HG02610 (cell line): ENCODE results near the gene ANO4.
A peak's percentile ranks its signal among the peaks of the same experiment; 100 is the strongest.
"Not testable (repeated sequence)": the region's sequence is repeated elsewhere in the genome, so short reads cannot be mapped to it uniquely, and the experiment has no call there.

Experiments
- ATAC-seq: cut with Tn5 transposase; IDR thresholded peaks from one replicate; pipeline ENCODE4 v1.9.1; 2021; ENCODE audit warnings: mild to moderate bottlenecking, moderate library complexity; ENCODE audit not compliant: unreplicated experiment

Gene ANO4

DNA sequence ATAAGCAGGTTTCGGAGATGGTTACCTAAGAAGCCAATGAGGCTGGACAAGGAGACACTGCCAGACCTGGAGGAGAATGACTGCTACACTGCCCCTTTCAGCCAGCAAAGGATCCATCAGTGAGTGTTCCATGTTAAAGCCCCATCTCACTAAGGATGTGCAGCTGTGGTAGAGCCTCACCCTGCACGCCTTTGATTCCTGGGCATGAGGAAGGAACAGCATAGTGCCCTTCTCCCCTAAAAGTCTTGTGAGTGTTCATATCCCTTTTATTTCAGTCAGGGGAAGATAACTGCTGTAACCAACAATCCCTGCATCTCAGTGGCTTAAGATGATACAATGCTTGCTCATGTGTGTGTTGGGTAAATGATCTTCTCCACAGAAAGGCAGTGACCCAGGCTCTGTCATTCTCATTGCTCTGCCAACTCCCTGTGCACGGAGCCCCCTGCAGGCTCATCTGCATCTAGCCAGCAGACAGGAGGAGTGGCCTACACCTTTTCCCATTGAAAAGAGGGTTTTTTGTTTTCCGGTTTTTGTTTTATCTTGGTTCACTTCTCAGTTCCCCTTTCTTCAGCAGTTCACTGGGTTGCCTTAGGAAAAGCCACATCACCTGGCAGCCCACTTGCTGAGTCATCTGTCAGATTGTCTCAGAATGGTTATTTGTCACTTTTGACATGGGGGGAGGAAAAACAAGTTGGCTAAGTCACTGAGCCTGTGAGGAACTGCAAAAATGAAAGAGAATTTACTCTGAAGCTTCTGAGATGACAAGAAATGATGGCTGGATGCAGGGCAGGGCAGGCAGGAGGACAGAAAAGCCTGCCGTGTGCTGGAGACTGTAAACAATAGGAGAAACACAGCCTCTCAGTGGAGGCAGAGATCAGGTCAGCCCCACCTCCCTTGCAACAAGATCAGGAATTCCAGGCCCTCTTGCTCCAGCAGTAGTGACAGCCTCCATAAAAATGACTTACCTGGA, 193.3 kb downstream of the ANO4 start:
- peak; percentile 97 for ATAC-seq

DNA sequence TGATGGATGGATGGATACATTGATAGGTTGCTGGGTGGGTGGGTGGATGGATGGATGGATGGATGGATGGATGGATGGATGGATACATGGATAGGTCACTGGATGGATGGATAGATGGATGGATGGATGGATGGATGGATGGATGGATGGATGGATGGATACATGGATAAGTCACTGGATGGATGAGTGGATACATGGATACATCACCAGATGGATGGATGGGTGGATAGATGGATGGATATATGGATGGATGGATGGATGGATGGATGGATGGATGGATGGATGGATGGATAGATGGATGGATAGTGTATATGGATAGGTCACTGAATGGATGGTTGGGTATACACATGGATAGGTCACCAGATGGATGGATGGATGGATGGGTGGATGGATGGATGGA, 194.9 kb downstream of the ANO4 start:
- ATAC-seq = not testable (repeated sequence)

DNA sequence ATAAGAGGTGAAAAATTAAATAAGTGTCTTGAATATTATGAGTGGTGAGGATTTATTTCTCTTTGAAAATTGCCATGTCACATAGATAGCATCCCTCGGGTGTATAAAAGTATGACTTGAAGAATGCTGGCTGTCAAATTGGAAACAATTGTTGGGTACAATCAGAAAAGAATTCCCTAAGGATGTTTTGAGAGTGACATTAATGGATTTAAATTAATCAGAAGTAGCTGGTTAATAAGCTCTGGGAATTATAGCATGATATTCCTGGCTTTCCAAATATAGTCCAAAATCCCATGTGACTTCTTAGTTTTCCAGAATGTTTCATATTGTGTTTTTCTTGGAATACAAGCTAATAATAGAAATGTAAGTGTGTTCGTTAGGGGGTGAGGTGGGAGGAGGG, 196.5 kb downstream of the ANO4 start:
- ATAC-seq = no peak

DNA sequence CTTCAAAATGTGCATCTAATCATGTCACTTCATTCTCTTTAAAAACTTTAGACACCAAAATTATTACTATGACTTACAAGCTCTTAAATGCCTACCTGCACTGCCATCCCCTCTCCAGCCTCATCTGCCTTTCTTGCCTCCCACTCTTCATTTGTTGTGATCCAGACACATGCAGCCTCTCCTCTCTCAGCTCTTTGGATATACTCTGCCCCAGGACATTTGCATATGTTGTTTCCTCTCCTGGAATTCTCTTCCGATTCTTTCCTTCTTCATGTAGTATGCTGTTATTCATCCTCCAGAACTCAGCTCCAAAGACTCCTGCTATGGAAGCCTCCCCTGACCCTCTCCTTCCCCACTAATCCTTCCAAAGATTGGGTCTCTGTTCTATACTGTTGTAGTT, 197.6 kb downstream of the ANO4 start:
- no peak for ATAC-seq

DNA sequence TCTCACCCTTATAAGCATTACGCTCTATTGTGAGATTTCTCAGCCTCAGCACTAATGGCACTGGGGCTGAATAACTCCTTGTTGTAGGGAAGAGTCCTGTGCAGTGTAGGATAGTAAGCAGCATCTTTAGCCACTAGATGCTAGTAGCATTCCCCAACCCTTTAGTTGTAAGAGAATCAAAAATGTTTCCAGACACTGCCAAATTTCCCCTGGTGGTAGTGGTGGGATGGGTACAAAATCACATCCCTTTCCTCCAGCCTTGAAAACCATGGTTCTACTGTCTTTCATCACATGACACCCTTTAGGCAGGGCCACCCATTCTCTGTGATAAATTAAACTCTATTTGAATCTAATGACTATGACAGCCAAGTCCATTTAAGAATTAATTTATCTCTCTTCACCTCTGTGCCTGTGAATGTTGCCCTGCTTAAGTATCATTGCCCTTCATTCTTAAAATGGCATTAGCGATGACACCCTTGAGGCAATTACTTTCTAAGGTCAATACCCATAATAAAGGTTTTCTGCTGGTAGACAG, 199.4 kb downstream of the ANO4 start:
- no peak for ATAC-seq

DNA sequence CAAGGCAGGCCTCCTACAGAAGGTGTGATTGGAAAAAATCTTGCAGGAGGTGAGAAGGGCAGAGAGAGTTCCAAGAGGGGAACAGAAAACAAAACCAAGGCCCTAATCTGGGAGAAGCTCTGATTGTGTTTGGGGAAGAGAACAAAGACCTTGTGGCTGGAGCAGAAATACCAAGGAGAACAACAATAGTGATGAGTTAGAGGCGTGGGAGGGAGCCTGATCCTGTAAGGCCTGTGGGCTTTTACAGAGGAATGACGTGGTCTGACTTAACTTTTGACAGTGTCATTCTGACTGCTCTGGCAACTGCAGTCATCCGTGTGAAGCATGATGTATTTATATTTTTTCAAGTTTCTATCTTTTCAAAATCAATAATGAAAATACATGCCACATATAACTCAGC, 200.6 kb downstream of the ANO4 start:
- peak; percentile 86 for ATAC-seq

DNA sequence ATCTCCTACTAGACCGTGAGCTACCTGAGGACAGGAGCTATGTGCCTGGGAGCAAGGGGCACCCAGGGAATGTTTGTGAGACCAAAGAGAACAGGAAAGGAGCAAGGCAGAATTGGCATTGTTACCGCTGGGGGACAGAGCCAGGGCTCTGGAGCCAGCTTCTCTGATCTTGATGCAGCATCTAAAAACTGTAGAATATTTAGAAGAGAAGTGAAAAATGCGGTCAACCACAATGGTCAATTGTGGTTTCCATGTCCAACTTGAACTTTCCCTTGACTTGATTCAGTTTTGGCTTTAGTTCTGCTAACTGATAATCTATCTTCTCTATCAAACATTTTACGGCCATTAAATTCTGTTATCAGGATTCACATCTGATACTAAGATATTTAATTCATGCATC, 201.2 kb downstream of the ANO4 start:
- ATAC-seq = peak; percentile 62

DNA sequence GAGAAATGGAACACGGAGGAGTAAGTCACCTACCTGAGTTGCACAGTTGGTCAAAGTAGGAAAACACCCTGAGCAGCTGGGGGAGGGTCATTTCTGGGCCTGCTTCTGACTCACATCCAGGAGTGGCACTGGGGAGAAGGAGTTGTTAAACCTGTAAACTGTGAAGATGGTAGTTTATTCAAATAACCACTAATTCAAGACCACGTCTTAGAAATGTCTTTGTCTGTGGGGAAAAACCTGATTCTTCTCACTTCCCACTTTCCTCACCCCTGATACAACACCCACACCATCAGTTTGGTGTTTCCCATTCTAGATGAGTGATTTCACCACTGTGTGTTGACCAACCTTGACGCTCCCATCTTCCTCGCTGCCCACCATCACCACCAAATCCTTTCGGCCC, 207.1 kb downstream of the ANO4 start:
- ATAC-seq = peak; percentile 95

DNA sequence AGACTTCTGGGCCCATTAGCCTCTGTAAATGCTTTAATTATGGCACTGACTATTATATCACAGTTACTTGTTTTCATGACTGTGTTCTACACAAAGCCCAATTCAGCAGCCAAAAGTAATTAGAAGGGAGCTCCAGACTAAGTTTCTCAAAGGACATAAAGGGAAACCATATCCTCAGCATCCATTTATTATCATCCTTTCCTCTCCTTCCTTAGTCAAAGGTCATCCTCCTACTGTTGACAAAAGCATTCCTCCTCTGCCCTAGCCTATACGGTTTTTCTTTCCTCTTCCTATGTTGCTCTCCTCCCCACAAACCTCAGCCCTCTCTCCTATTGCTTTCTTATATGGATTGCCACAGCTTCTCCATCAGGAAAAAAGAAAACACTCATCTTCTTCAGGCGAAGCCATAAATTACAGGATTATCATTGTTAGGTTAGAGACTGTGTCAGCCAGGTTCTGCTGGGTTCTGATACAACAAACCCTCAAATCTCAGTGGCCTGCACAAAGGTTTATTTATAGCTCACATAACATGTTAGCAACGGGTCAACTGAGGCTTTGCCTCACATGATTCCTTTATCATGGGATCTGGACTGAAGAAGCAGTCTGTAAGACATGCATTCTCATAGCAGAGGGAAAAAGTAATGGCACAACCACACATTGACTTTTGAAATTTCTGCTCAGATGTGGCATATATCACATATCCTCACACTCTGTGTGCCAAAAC, 208.3 kb downstream of the ANO4 start:
- ATAC-seq = no peak

DNA sequence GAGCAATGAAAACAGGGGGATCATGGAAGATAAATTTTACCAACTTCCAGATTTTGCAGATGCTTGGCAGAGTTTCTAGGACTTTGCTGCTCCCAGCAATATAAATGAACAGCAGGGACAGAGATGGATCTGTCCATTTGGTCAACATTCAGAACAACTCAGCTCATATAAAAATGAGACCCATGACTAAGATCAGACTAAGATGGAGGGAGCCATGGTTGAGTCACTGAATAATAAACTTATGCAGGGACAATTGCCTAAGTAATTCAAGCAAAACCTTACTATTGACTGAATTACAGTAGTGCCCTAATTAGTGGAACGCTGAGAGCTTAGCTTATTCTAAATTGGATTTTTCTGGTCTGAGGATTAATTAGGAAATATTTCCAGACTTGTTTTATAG, 210.3 kb downstream of the ANO4 start:
- ATAC-seq = no peak

DNA sequence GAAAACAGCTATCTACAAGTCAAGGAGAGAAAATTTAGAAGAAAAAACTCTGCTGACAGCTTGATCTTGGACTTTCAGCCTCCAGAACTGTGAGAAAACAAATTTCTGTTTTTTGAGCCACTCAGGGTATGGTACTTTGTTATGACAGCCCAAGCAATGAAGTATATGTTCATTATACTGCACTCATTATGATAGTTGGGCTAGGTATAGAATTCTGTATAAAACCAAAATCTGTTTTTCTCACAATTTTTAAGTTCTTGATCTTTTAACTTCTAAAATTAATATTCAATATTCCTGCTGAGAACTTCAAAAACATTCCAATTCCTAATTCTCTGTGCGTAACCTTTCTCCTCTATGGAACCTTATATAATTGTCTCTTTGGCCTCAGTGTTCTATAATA, 214.7 kb downstream of the ANO4 start:
- ATAC-seq = no peak

DNA sequence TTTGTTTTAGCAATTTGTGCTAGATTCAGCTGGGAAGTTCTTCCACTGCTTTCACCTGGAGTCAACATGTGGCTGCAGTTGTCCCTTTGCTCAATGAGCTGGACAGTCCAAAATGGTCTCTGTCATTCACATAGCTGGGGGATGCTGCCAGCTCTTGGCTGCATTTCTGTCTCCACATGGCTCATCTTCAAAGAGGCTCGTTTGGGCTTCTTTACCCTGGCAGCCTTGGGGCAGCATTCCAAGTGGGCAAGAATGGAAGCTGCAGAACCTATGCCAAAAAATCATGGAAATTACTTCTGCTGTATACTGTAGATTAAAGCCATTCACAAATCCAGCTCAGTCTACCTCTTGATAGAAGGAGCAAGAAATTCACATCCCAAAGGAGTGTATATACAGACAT, 216.3 kb downstream of the ANO4 start:
- ATAC-seq = no peak

DNA sequence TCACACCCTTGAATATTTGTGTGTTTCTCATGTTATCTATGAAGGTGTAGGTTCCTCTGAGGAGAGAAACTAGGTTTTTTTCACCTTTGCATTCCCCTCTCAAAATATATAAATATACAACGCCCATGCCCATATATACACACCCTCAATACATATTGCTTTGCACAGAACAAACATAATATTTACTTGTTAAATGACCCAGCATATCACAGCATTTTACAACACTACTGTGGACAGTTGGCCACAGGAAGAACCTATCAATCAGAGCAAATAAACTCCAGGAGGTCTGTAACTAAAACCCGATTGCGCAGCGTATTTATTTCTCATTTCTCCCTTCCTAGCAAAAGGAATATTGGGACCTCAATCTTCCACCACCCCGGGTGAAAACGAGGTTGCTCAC, 219.4 kb downstream of the ANO4 start:
- ATAC-seq = no peak

DNA sequence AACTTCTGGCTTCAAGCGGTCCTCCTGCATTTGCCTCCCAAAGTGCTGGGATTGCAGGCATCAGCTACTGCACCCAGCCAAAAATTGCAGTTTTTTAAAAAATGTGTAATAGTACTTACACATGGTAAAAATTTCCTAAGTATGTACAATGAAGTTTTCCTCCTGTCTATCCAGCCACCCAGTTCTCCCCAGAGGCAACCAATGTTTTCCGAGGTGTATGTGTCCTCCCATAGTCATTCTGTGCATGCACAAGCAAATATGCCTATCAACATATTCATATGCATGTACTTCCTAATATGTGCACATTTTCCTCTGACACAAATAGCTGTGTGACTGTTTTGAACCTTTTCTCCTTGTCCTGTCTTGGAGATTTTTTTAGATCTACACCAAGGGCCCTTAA, 220.5 kb downstream of the ANO4 start:
- ATAC-seq = no peak

DNA sequence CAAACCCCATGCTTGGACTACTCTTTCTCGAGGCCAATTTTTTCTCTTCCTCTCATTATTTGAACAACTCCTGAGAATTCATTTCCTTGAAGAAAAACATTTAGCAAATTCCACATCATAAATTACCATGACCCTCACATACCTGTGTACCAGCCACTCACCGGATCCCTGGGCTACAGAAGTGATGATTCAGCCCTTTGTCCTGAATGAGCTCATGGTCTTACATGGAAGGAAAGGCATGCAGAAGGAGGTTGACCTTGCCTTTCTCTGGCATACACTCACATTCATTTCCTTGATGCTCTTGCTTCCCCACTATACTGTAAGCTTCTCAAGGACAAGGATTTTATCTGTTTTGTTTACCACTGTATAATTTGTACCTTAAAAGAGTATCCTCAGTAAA, 224.0 kb downstream of the ANO4 start:
- no peak for ATAC-seq

DNA sequence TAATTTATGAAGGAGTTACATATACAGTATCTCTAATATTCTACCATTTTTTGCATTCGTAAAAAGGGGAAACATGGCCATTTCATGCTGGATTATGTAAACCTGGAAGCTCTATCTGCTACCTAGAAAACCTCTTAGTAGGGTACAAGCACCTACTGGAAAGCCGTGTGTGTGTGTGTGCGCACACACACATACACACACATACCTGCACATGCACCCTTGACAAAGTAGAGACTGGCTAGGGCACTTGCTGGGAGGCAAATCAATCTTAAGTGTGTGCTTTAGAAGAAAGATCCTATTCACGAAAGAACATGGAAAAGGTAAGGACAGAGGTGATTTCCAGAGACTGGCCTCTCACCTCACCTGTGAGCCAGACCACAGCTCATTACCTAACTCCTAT, 224.6 kb downstream of the ANO4 start:
- no peak for ATAC-seq

DNA sequence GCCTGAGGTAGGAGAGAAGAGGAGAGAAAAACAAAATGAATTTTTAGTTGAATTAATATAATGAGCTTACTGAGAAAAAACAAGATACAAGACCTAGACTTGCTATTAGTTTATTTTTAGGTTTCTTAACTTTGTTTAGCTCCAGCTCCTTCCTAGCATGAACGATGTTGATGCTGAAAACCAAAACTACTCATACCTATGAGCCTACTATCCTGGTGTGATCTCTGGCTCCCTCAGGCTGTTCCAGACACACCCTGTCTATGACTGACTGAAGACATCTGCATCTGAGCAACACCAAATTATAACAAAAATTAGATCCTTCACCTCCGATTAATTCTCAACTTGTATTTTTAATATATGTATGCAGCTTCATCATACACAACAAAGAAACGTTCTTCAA, 225.1 kb downstream of the ANO4 start:
- no peak for ATAC-seq

DNA sequence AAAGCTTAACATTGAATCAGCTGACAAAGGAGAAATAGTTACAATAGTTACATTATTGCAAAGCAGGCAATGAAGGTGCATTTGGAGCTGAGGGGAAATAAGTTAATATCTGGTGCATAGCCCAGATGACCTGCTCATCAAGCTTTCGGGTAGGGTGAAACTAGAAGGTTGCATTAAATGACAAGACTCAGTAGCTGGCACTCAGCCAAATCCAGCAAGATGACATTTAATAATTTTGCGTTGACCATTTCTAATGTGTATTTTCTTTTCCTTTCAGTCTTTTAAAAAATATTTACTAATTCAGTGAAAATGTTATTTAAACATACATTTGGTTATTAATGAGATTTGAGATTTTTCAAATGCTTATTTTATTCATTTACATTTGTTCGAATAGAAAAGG, 226.9 kb downstream of the ANO4 start:
- ATAC-seq = no peak

DNA sequence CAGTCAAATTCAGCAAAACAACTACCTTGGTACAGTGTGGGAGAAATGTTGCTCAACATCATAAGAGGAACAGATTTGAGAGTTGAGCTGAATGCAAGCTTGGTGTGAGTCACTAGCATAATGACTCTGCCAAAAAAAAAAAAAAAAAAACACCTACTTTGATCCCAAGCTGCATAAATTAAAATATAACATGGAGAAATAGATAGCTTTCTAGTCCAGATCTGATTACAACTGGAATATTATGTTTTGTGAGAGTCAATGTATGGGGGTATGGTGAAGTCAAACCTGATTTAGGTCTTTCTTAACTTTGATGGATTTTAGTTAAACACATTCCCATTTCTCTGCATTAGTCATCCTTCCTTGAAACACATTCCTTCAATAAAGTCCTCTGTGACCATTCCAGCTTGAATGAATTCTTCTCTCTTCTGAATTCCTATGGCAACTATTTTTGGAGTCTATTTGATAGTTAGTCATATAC, 227.4 kb downstream of the ANO4 start:
- ATAC-seq = no peak

DNA sequence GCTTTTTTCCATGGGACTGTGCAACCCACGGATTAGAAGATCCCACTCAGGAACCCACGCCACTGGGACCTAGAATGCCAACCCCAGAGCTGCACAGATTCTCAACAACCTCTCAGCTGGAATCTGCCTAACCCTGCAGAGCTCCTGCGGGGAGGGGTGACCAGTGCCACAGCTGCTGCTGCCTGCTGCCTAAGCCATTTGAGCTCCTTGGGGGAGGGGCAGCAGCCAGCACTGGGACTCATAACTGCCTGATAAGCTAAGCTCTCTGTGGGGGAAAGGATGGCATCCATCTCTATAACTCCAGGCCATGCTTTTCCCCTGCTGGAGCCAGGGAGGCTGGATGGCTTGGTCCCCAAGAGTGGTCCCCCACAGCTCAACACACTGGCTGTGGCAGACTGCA, 232.6 kb downstream of the ANO4 start:
- no peak for ATAC-seq

DNA sequence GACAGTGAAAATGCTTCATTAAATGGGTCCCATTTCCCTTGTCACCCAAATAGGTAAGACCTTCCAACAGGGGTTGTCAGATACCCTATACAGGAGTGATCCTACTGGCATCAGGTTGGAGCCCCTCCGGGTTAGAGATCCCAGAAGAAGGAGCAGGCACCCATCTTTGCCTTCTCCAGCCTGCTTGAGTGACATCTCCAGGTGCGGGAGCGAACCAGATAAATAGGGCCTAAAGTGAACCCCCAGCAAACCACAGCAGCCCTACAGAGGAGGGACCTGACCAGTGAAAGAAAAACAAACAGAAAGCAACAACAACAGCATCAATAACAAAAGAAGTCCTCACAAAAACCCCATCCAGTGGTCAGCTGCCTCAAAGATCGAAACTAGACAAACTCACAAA, 233.2 kb downstream of the ANO4 start:
- no peak for ATAC-seq
